ENCODE results near the gene CHKA. TPM values are rescaled to one million over a fixed set of nuclear protein-coding genes. Genes with fewer than 3 reads are reported as not detected.

Gene CHKA
- total and polyA plus RNA-seq, 9 of the 15 experiments (the other 6 are each of a cell fraction or from before 2014, with no cell fraction given): 3.6 to 37.0 (median 30.2) TPM

DNA sequence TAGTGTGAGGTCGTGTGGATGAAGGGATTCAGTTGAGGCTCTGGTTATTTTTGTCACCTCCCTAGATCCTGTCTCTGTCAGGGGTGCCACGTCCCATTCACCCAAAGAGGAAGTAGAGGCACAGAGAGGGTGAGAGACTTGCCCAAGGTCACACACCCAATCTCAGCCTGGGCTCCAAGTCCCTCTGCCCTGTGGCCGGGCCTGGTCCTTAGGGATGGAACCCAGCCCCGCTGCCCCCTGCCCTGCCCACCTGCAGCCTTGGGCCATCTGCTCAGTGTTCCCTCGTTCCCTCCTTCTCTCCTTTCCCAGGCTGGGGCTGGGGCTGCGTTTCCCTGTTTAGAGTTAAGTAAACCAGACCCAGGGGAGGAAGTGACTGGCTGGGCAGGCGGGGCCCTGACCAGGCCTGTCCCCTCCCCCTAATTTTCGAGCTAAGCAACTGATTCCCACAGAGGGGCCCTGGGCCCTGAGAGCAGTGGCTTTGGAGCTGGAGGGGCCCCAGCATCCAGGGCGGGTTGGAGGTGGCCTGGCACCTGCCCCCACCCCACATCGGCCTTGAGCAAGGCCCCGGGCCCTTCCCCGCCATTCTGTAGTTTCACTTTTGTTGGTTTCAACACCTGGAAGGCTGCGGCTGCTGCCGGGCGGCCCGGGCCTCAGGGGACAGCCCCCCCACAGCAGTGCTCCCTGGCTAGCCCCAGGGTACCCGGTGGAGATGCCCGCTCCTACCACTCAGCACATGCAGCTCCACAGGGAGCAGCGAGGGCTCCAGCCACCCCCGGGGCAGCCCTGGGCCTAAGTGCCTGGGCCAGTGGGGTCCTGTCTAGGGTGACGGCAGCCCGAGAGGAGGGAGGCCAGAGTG lies 80.9 kb downstream of the CHKA start (continued):
- TF ChIP-seq, protein P1, sequence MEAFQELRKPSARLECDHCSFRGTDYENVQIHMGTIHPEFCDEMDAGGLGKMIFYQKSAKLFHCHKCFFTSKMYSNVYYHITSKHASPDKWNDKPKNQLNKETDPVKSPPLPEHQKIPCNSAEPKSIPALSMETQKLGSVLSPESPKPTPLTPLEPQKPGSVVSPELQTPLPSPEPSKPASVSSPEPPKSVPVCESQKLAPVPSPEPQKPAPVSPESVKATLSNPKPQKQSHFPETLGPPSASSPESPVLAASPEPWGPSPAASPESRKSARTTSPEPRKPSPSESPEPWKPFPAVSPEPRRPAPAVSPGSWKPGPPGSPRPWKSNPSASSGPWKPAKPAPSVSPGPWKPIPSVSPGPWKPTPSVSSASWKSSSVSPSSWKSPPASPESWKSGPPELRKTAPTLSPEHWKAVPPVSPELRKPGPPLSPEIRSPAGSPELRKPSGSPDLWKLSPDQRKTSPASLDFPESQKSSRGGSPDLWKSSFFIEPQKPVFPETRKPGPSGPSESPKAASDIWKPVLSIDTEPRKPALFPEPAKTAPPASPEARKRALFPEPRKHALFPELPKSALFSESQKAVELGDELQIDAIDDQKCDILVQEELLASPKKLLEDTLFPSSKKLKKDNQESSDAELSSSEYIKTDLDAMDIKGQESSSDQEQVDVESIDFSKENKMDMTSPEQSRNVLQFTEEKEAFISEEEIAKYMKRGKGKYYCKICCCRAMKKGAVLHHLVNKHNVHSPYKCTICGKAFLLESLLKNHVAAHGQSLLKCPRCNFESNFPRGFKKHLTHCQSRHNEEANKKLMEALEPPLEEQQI (IDR thresholded peaks at IDR 0.05): no peak
- TF ChIP-seq NRF1 (conservative IDR thresholded peaks at IDR 0.05 in 1 of 2, IDR thresholded peaks at IDR 0.05 in 1 of 2) (peak; percentile 42 to 46; a peak in 2 of 4 replicates), ZNF589 (CRISPR knock-in tag; IDR thresholded peaks at IDR 0.05; ENCODE audit: low read depth) (no peak), ZNF584 (CRISPR knock-in tag; IDR thresholded peaks at IDR 0.05; ENCODE audit: low read depth) (0 out of 2 replicates have a peak, but pooled peaks have one; percentile 10), TAF9B (IDR thresholded peaks at IDR 0.05; ENCODE audit: partially characterized antibody) (no peak), RCOR1 (IDR thresholded peaks at IDR 0.05; ENCODE audit: borderline replicate concordance in 1 of 2, low read depth in 2 of 2, low read length in 2 of 2) (peak in 1 of 2 experiments; percentile 46; a peak in 1 of 4 replicates), MAFG (tag; conservative IDR thresholded peaks at IDR 0.05) (no peak), TRIM24 (IDR thresholded peaks at IDR 0.05) (0 out of 4 replicates have a peak, but pooled peaks of 1 of the 2 experiments have one; percentile 16), ZNF707 (CRISPR knock-in tag; conservative IDR thresholded peaks at IDR 0.05) (no peak), NR3C1 (CRISPR knock-in tag; IDR thresholded peaks at IDR 0.05) (no peak), ZNF445 (CRISPR knock-in tag; IDR thresholded peaks at IDR 0.05; ENCODE audit: low read depth) (no peak), BRD9 (IDR thresholded peaks at IDR 0.05; ENCODE audit: low read depth, partially characterized antibody) (peak; percentile 83), SOX6 (IDR thresholded peaks at IDR 0.05) (no peak), SNRNP70 (optimal IDR thresholded peaks at IDR 0.05; ENCODE audit: low read depth, low read length) (no peak), JUN (IDR thresholded peaks at IDR 0.05; ENCODE audit: borderline replicate concordance, low read depth, low read length) (no peak), JUN (CRISPR knock-in tag; IDR thresholded peaks at IDR 0.05; ENCODE audit: borderline replicate concordance) (no peak)
- TF ChIP-seq, protein P2, sequence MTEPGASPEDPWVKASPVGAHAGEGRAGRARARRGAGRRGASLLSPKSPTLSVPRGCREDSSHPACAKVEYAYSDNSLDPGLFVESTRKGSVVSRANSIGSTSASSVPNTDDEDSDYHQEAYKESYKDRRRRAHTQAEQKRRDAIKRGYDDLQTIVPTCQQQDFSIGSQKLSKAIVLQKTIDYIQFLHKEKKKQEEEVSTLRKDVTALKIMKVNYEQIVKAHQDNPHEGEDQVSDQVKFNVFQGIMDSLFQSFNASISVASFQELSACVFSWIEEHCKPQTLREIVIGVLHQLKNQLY (CRISPR knock-in tag; conservative IDR thresholded peaks at IDR 0.05): no peak
- TF ChIP-seq, protein P3, sequence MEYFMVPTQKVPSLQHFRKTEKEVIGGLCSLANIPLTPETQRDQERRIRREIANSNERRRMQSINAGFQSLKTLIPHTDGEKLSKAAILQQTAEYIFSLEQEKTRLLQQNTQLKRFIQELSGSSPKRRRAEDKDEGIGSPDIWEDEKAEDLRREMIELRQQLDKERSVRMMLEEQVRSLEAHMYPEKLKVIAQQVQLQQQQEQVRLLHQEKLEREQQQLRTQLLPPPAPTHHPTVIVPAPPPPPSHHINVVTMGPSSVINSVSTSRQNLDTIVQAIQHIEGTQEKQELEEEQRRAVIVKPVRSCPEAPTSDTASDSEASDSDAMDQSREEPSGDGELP (CRISPR knock-in tag; IDR thresholded peaks at IDR 0.05; ENCODE audit: borderline replicate concordance): peak; percentile 41; the same call in 1 of the 2 replicates
- TF ChIP-seq, protein P4, sequence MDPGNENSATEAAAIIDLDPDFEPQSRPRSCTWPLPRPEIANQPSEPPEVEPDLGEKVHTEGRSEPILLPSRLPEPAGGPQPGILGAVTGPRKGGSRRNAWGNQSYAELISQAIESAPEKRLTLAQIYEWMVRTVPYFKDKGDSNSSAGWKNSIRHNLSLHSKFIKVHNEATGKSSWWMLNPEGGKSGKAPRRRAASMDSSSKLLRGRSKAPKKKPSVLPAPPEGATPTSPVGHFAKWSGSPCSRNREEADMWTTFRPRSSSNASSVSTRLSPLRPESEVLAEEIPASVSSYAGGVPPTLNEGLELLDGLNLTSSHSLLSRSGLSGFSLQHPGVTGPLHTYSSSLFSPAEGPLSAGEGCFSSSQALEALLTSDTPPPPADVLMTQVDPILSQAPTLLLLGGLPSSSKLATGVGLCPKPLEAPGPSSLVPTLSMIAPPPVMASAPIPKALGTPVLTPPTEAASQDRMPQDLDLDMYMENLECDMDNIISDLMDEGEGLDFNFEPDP (CRISPR knock-in tag; IDR thresholded peaks at IDR 0.05): no peak
- TF ChIP-seq, protein P5, sequence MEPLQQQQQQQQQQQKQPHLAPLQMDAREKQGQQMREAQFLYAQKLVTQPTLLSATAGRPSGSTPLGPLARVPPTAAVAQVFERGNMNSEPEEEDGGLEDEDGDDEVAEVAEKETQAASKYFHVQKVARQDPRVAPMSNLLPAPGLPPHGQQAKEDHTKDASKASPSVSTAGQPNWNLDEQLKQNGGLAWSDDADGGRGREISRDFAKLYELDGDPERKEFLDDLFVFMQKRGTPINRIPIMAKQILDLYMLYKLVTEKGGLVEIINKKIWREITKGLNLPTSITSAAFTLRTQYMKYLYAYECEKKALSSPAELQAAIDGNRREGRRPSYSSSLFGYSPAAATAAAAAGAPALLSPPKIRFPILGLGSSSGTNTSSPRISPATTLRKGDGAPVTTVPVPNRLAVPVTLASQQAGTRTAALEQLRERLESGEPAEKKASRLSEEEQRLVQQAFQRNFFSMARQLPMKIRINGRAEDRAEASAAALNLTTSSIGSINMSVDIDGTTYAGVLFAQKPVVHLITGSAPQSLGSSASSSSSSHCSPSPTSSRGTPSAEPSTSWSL (CRISPR knock-in tag; IDR thresholded peaks at IDR 0.05; ENCODE audit: borderline replicate concordance): no peak
